Stimulated activated CD8-positive, alpha-beta memory T cell treated with anti-CD3 and anti-CD28 coated beads, Interleukin-2, amount 100 ng/mL, for 1 hour (primary cell): Measurements from ENCODE around the gene SAMD7.
A peak's percentile ranks its signal among the peaks of the same experiment; 100 is the strongest.

Experiments
- DNase-seq, 2 donors: peaks; one replicate each; pipeline ENCODE4 v3.0.0-alpha.2; 2020; ENCODE audit warnings: low read depth in 2 of 2

Gene SAMD7

GRCh38 chr3:169966428-169966950 is 55.1 kb downstream of the SAMD7 start, which contains the start of gene SEC62:
Gene SEC62, plus strand, starts transcription at chr3:169966807. Its CDS starts 16 bp downstream, at chr3:169966823.
- DNase-seq: peak; percentile 92 to 94

DNA sequence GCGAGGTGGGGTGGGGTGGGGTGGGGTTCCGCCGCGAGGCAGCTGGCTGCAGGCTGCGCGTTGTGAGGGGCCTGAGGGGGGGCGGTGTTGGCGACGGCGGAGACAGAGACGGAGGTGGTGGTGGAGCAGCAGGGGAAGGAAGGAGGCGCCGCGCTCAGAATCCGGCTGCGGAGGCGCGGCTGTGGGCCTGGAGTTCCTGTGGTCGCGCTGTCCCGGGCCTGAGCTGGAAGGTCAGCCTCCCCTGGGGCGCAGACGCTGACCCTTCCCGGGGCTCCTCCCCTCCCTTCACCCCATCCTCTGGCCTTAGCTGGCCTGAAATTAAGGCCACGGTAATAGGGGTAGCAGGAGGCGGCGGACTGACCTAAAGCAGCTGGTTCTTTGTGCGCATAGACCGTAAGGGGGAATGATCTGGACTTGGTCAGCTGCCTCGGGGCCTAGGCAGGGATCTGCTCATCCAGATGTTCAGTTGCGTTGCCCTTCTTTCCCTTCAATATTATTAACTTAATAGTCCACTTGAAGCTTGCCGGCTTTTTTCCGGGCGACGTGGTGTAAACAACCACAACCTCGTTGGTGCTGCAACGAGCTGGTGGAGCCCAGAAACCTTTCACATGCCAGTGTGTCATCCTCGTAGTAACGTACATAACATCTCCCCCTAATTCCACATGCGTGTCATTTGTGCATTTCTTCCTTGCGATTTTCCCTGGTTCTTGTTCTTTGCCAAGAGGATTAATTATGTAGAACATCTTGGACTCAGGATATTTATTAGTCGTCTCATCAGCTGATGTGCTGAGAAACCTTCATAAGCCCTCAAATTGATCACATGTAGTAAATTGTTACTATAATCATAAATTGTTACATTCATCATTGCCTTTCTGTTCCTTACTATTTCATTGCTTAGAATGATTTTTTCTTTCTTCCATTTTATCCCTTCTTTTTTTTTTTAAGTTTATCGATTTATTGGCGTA is 55.9 kb downstream of the SAMD7 start:
- DNase-seq: peak in 1 of 2 donors; percentile 6

DNA sequence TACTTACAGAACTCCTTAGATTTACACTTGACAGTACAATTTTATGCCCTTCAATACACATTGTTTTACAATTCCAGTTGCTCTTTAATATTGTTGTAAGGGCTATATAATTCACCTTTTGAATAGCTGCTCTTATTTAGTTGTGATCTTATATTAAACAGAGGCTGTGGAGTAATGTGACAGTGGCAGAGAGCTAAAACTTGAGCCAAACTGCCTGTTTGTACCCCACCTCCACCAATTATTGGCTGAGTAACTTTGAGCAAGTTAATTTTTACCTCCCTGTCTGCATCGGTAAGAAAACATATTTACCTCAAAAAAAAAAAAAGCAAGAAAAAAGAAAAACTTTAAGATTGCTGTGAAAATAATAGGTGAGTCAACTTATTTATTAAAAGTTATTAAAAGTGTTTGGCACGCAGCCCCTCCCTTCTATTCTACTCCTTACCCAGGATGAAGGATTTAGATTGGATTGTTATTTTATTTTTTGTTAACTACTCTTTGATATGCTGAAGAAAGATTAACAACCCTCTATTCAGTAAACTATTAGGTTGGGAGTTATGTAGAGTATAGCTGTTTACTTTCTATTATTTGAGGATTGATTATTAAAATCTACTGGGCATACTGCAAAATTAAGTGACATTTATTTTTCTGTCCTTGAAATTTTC is 57.0 kb downstream of the SAMD7 start:
- DNase-seq: no peak

- DNase-seq: no peak
Observed at GRCh38 chr3:169969174-169970095, 58.1 kb downstream of the SAMD7 start.

DNA sequence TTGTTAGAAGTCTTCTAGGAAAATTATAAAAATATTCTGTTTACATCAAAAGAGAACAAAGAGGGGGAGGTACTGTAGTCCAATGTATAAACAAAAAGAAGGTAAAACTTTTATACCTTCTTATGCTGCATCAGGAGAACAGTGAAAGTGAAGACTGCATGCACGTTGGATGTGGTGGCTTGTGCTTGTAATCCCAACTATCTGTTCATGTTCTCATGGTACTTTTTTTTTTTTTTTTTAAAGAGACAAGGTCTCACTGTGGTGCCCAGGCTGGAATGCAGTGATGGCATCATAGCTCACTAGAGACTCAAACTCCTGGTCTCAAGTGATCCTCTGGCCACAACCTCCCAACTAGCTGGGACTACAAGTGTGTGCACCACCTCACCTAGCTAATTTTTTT is 59.5 kb downstream of the SAMD7 start:
- no peak for DNase-seq

GRCh38 chr3:169971522-169971921 is 60.1 kb downstream of the SAMD7 start:
- DNase-seq: no peak

DNA sequence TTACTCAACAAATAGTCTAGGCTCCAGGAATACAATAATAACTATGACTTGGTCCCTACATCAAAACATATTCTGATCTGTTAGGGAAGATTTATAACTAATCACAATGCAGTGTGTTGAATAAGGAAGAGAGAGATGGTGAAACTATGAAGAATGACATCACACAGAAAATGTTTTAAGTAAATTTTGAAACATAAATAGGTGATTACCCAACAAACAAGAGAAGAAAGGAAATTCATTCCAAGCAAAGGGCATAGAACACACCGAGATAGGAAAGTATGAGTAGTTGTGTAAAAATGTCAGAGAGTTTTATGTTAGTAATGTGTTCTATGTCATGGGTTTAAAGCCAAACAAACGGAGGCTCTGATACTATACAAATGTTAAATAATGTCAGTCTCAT is 68.7 kb downstream of the SAMD7 start:
- no peak for DNase-seq

GRCh38 chr3:169984292-169984691 is 72.9 kb downstream of the SAMD7 start:
- no peak for DNase-seq
